ENCODE data around the gene TTC19.

DNA sequence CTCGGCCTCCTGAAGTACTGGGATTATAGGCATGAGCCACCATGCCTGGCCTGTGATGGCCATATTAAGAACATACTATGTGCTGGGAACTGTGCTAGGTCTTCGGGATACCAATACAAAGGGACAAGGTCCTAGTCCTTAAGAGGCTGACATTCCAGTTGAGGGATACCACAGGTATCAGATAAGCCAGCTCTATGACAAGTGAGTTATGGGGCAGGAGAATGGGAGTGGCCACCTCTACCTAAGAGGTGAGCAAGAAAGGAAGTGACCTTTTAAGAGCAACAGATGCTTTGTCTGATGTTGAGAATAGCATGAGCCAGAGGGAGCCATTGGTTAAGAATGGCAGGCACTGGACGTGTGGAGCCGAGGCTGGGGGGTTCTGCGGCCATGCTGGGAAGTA is 27.7 kb upstream of the TTC19 start:
- TF ChIP-seq CTCF (conservative IDR thresholded peaks at IDR 0.05) (no peak), ZFX (IDR thresholded peaks at IDR 0.05) (no peak)

Measured in C4-2B (cell line).